Endothelial cell of hepatic sinusoid (primary cell): ENCODE results near the gene PTPRR.
"Not testable (repeated sequence)": the region's sequence is repeated elsewhere in the genome, so short reads cannot be mapped to it uniquely, and the experiment has no call there.

ENCODE experiments used
- in situ Hi-C: cut with HindIII; loops from 2 replicates; pipeline ENCODE4 v1.10.0; 2017; ENCODE audit warnings: low sequenced_read_pairs

Gene PTPRR

DNA sequence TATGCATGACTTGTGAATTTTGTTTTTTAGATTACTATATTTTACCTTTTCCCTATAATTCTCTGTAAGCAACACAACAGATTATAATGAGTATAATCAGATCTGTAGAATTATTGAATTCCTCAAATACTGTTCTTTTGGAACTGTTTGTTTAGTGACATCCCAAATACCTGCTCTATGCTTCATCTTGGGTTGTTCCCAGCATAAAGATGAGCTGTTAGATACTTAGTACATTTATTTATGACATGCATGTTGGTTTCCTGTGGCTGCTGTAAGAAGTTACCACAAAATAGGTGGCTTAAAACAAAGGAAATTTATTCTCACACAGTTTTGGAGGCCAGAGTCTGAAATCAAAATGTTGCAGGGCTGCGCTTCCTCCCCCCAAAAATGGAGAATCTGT, 78.4 kb downstream of the PTPRR start:
- in situ Hi-C loops, result loop anchor here (5.0 kb wide), 1 partner anchor 45 kb away; no protein-coding TSS in a partner anchor

DNA sequence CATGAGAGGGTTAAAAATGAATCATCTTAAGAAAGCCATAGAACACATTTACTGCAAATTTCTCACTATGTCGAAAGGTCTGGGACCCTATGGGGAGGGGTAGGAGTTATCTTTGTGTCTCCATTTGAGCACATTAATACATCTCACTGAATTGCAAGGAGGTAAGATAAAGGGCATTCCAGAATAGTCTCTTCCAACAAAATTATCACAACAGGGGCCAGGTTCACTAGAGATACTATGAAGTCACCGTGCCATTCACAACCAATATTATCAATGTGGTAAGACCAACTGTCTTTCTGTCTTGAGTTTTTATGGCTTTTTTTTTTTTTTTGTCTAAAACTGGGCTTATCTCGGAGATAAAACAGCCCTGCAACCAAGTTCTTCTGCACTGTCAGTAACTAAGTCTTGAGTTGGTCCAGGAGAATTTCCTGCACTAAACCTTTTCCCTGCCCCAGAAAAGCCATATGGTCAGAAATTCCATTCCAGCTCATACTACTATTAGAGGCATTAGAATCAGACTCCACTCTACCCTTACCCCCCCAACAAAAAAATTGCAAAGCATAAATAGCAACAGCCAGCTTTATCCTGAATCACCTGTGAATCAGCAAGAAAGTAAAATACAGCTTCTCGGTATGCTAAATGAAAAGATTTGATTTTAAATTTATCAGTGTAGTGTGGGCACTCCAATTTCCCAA, 79.7 kb downstream of the PTPRR start:
- in situ Hi-C loops, result loop anchor here (5.0 kb wide), 1 partner anchor 44 kb away; no protein-coding TSS in a partner anchor

DNA sequence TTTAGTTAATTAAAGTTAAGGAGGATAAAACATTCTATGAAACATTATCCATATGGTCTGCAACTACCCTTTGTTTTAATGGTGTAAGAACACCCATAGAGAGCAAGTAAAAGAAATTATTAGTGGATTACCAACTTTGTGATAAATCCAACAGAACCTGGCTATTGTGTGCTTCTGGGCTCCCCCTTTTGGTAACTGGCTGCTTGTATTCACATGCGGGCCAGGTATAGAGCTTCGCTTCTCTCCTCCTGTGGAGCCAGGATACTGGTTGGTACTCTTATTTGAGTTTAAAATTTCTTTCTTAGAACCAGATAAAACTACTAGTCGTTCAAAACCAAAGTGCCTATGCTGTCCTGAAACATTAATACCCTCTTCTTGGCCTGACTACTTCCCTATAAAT, 81.0 kb downstream of the PTPRR start:
- in situ Hi-C loops, result no loop called here

DNA sequence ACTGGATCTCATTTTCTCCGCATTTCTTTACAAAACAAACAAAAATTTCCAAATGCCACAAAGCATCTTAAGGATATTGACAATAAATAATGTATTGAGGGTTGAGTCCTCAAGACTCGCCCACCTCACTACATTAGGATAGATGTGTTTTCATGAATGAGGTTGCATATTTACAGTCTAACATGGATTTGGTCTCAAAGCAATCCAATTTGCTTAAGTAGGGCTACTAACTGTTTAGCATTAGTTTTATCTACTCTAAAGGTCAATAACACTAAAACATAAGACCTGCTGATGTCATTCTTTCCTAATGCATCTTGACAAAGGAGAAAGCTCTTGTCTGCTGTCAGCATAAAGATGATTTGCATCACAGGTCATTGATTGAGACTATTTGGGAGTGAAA, 82.4 kb downstream of the PTPRR start:
- in situ Hi-C loops, result no loop called here

DNA sequence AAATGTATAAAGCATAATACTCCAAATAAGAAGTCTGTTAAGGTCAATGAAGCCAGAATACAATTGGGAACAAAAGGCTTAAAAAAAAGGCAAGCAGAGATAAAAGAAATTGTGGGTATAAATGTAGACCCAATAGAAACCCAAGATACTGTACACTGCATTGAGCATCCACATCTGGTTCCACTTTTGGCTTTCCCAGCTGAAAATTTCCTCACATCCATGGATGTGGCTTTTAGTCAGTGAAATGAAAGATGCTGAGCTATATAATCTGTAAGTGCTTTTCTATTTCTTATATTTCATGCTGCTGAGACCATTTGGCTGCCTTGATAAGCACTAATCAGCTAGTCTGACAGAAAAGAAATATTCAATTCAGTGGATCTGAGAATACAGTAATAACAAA, 83.5 kb downstream of the PTPRR start:
- in situ Hi-C loops, result no loop called here

DNA sequence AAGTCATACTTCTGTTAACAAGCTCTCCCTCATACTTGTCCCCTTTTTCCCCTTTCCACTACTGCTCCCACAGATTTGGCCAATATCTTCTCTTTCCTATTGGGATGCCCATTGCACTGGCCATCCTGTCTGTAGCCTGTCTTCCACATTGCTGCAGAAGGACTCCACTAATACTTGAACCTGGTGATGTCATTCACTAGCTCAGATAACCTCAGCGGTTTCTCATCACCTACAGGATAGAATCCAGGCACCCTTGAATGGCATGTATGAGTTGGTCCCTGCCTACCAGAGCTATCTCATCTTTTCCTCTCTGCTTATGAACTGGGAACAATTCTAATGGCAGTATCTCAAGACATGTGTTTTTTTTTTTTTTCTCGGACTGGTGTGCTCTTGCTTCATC, 84.6 kb downstream of the PTPRR start:
- in situ Hi-C loops, result no loop called here

DNA sequence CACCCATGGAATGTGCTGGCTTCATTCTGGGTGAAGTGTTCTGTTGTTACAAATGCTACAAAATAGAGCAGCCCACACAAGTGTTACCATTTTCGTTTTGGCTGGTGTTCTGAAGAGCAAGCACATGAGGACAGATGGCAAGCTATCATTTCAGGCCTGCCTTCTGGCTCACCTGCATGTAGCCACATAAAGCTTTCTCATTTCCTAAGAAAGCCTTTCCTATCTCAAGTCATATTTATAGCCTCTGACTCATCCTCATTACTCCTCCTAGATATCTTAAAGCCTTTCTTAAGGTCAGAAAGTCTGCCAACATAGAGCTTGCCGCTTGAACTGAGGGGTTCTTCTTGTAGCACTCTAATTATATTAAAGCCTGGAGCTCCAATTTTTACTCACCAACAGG, 89.0 kb downstream of the PTPRR start:
- in situ Hi-C loops, result loop anchor here (5.0 kb wide), 1 partner anchor 91 kb away; the partner anchor contains the start of gene PTPRR

DNA sequence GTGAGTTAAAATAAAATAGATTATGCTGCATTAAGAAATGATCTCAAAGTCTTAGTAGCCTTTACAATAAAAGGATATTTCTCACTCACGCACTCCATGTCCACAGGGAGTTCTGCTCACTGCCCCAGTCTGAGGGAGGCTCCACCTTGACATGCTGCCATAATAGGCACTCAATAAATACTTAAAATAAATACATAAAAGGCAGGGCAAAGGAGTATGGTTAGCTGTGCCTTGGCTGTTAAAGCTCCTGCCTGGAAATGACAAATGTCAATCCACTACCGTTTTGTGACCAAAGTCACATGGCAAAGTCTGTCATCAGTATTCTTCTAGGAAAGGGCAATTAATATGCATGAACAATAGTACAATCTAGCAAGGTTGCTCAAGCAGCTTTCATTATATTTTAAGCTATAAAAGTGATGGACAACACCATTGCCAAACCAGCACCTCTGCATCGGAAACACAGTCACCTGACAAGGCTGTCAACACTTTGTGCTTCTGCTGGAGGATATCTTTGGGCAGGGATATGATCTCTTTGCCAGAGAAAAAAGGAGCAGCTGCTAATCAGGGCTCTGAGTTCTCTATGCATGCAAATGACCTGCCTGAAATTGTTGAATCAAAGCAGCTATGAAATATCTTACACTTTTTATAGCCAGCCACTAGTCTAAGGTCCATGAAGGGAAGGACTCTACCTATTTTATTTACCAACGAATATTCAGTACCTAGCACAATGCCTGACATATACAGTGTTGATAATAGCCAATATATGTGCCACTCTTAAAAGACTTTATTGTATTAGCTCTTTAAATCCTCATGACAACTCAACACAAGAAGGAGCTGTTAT, 90.1 kb downstream of the PTPRR start:
- in situ Hi-C loops, result loop anchor here (5.0 kb wide), 1 partner anchor 92 kb away; the partner anchor contains the start of gene PTPRR

DNA sequence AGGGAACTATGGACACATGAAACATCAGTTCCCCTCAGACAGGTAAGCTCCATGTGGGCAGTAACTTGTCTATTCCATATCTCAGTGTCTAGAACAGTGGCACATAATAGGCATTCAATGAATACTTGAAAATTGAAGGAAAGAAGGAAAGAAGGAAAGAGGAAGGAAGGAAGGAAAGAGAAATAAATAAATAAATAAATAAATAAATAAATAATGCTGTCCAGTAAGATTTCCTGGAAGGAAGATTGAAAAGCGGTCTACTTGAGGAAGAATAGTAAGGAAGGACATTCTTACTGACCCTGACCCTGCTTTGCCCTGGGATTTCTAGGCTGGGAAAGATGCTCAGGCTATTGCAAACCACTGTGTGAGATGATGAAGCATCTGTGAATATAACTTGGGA, 91.5 kb downstream of the PTPRR start:
- in situ Hi-C loops, result no loop called here

DNA sequence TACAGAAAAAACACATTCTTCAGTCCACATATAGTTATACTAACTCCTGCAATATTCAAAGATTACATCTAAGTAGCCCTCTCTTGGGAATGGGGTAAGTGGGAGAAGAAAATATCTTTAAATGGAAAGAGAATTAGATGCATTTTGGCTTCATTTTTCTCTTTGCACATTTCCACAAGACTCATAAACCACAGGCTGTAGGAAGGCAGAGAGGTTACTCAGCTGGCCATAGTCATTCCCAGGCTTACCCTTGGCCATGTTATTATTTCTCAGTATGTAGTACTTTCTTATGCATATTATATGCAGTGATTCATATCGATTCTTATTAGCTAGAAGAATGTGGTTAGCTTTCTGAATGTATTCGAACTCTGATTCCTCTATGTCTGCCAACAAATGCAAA, 92.2 kb downstream of the PTPRR start:
- in situ Hi-C loops, result no loop called here

DNA sequence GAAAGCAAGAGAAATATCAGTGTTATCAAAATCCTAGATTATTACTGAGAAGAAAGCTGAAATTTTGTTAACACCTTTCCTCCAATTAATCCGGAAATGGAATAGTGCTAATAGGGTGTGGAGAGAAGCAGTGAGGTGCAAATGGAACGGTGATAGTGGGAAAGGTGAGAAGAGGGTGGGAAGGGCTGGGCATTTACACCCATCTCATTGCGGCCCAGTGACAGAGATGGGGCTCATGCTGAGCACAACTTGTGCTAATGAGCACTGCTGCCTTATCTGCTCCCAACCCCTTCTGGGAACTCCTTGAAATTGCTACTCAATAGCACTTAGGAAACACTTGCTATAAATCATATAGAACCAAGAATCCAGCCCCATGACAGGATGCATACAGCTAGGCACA, 94.4 kb downstream of the PTPRR start:
- in situ Hi-C loops, result no loop called here

DNA sequence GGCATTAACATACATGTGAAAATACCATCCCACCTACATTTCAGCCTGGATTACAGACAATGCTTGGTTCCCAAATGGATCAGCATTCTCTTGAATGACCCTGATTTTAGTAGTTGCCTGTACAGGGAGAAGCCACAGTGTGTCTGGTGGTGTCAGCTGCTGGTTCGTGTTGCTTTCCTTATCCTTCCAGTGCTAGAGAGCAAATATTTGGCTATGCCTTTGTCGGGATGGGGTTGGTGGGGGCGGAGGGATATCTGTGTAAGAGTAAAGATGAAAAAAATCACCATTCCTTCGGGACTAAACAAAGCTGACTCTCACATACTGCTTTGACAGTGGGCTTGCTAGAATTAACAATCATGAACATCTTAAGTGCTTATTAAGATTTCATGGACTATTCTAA, 96.0 kb downstream of the PTPRR start:
- in situ Hi-C loops, result no loop called here

DNA sequence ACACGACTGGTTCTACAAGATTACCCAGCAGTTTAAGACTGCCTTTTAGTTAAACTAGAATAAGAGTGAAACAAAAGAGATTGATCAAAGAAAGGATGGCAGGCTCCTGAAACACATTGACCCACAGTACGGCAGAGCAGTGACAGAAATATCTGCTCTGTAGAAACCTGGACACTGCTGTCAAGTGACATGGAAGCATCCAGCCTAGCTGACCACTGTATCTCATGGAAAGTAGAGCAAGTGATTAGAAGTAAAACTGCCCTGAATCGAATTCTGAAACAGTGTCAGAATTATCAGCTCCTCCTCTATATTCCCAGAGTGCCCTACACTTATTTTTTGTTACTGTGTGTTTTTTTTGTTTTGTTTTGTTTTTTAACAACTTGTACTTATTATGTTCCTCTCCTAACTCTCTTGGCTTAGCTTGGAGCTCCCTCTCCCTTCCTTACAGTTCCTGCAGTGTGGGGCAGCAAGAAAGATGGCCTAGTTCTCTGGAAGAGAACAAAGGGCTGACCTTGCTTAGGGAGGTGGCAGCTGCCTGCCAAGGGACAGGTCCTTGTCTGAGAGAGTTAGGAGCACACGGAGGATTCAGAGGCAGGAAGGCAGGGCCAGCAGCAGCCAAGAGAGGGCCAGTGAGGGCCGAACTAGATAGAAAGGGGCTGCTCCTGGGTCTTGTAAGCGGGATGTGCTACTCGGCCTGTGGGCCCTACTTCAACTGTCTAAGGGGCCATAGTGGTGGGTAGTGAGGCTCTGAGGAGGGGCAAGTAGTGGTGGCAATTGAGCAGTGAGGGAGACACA, 97.2 kb downstream of the PTPRR start:
- in situ Hi-C loops, result no loop called here

DNA sequence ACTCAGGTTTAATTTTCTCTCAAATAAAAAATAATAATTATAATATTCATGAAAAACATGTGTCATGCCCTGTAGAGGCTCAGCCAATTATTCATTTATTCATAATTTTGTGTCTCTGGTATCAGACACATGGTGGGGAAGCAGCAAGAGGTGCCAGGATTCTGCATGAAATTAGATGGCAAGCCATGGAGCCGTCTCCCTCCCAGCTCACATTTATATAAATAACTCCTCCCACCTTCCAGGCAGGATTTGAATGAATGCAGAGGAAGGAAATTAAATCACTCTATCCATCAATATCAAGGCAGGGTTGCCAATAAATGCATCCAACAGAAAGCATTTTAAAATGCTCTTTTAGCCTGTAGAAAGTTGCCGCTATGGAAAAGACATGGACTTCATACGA, 98.1 kb downstream of the PTPRR start:
- in situ Hi-C loops, result no loop called here

DNA sequence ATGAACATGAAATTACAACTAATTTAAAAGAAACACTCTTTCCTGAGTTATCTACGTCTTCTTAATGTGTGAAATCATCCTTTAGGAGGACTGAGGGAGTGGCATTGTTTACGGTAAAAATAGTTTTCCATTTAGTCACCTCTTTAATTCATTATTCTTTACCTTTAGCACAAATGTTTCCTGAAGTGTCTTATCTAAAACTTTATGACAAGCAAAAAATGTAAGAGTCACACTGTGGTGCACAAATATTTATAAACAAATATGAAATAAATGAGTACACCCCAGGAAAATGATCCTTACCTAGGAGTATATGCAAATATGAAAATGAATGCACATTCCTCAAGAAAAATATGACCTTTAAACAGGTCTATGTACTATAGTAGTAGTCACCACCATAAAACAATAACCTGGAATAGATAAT, 104.6 kb downstream of the PTPRR start:
- in situ Hi-C loops, result no loop called here

DNA sequence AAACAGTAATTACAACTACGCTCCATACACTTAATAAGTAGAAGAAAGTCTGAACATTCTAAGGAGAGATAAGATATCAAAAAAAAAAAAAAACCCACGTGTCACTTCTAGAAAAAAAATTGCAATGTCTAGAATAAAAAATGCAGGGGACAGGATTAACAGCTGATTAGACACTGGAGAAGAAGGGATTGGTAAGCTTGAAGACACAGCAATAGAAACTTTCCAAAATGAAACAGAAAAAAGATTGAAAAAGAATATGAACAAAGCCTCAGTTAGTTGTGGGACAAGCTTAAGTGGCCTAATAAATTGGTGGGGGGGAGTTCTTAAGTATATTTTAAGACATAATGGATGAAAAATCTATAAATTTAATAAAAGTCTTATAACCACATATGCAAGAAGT, 105.5 kb downstream of the PTPRR start:
- in situ Hi-C loops, result no loop called here

DNA sequence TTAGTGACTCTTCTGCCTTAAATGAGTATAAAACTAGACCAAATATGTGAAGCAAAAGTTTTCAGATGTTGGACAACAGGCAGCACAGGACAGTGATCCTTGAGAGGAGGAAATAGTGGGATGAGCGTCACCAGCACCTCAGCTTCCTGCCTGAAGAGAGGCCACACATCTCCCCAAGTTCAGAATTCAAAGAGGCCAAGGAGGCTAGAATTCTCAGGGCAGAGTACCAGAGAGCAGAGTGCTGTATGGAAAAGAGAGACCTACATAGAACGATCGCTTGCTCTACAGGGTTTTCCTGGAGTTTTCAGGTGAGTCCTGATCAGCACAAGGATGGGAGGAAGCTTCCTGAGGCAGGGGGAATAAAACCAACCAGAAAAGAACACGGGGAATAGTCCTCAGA, 107.0 kb downstream of the PTPRR start:
- in situ Hi-C loops, result no loop called here

DNA sequence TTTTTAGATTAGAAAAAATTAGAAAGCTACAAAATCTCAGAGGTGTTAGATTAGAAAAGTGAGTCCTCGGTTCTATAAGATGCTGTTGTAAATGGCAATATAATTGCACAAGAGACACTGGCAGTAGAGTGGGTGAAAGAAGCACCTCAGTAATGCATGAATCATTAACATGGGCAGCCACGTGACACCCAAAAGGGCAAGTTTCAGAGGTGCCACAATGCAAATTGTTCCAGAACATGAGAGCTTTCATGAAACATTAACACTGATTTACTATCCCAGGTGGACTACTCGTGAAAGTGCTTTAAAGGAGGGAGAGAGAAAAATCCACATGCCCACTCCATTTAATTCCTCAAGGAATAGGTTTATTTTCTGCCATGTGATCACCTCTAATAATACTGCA, 108.4 kb downstream of the PTPRR start:
- in situ Hi-C loops, result no loop called here

DNA sequence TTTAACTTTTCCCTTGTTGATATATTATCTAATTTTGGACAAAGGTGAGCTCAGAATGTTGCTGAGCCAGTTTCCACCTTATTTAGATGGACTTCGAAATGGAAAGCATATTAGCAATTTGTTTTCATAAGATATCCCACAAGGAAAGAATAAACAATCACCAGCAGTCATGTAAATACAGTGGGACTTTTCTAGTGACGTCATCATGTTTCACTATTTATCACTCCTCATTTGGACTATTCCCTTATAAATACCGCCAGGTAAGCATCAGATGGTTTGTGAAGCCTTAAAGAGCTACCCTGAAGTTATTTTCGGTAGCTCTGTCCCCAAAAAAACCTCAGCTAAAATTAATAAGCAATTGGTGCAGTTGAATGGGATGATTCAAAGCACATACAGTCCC, 110.7 kb downstream of the PTPRR start:
- in situ Hi-C loops, result no loop called here

DNA sequence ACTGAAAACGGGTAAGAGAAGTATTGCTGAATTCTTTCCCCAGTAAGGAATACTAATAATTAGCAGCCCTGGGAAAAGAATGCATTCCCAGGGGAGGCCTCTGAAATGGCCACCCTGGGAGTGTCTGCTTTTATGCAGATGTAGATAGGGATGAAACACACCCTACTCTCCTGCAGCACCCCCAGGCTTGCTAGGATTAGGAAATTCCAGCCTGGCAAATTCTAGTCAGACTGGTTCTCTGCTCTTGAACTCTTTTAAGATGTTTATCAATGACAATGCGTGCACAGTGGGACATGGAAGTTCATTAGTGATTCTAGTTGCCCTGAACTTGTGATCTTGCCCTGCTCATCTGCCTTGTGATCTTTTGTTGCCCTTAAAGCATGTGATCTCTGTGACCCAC, 112.5 kb downstream of the PTPRR start:
- in situ Hi-C loops, result not testable (repeated sequence)

DNA sequence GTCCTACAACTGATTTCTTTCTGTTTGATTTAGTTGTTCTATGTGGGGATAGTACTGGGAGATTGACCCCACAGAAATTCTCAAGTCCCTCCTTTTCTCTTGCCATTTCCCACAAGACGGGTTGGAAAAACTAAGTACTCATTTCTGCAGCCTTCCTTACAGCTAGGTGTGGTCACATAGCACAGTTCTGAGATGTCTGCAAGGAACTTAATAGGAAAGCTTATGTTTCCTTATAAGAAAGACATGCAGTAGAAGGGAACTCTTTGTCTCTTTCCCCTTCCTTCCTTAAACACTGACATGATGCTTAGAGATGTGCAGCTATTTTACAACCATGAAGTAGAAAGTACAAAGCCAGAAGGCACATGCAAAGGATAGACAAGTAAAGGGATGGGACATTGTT, 113.7 kb downstream of the PTPRR start:
- in situ Hi-C loops, result no loop called here
